Fibroblast of lung (primary cell): ENCODE results near the gene PCF11. TPM values are rescaled to one million over a fixed set of nuclear protein-coding genes. Genes with fewer than 3 reads are reported as not detected.

Source experiments
- DNase-seq, 2 donors: peaks; one replicate each; pipeline versions ENCODE4 v3.0.0 to v3.0.0-alpha.2; 2010; ENCODE audit warnings: low read depth in 2 of 2
- H2AFZ ChIP-seq: 2 replicates; pipeline ENCODE4 v1.5.1; 2012; ENCODE audit warnings: low read length, control low read depth, inconsistent platforms
- H3K27ac ChIP-seq: 2 replicates; pipeline ENCODE4 v1.5.1; 2011; ENCODE audit warnings: low read length, control low read depth; ENCODE audit not compliant: insufficient read depth
- H3K27me3 ChIP-seq: 2 replicates; pipeline ENCODE4 v1.5.1; 2011; ENCODE audit warnings: mild to moderate bottlenecking, low read length; ENCODE audit not compliant: control insufficient read depth, insufficient read depth
- H3K36me3 ChIP-seq: 2 replicates; pipeline ENCODE4 v1.5.1; 2011; ENCODE audit warnings: low read length; ENCODE audit not compliant: control insufficient read depth, insufficient read depth
- H3K4me1 ChIP-seq: 2 replicates; pipeline ENCODE4 v1.5.1; 2011; ENCODE audit warnings: low read length; ENCODE audit not compliant: control insufficient read depth, insufficient read depth; ENCODE audit errors: extremely low read depth
- H3K4me2 ChIP-seq: 2 replicates; pipeline ENCODE4 v1.5.1; 2011; ENCODE audit warnings: low read length, control low read depth; ENCODE audit not compliant: insufficient read depth; ENCODE audit errors: extremely low read depth
- H3K4me3 ChIP-seq, 4 experiments: fragments of 200-600 bp in 1 of 4; sonication (generic) in 1 of 4; replicated peaks in 1 of 4; 2 replicates each; pipeline ENCODE4 v1.5.1; 2011 to 2016; ENCODE audit warnings: low read length in 4 of 4, low read depth in 3 of 4, mild to moderate bottlenecking in 3 of 4, control low read depth in 2 of 4, inconsistent platforms in 1 of 4, mixed read lengths in 1 of 4; ENCODE audit not compliant: insufficient read depth in 1 of 4; ENCODE audit errors: control extremely low read depth in 1 of 4
- H3K79me2 ChIP-seq: 2 replicates; pipeline ENCODE4 v1.5.1; 2012; ENCODE audit warnings: mild to moderate bottlenecking, low read length, inconsistent platforms; ENCODE audit not compliant: control insufficient read depth, insufficient read depth
- H3K9ac ChIP-seq: 2 replicates; pipeline ENCODE4 v1.5.1; 2011; ENCODE audit warnings: mild to moderate bottlenecking, low read length, control low read depth; ENCODE audit not compliant: insufficient read depth
- H3K9me3 ChIP-seq: 2 replicates; pipeline ENCODE4 v1.5.1; 2012; ENCODE audit warnings: low read depth, low read length; ENCODE audit not compliant: control insufficient read depth, insufficient read depth
- H4K20me1 ChIP-seq: 2 replicates; pipeline ENCODE4 v1.5.1; 2011; ENCODE audit warnings: low read length; ENCODE audit not compliant: control insufficient read depth, insufficient read depth; ENCODE audit errors: extremely low read depth
- CTCF ChIP-seq, 2 donors: IDR thresholded peaks in 1 of 2; conservative IDR thresholded peaks in 1 of 2; 1 replicate in 1 of 2; 2 replicates in 1 of 2; pipeline ENCODE4 v1.5.1; 2011 to 2012; ENCODE audit warnings: low read length in 2 of 2, control low read depth in 1 of 2, inconsistent platforms in 1 of 2, low read depth in 1 of 2, mild to moderate bottlenecking in 1 of 2
- EZH2 ChIP-seq: IDR thresholded peaks from 2 replicates; pipeline ENCODE4 v1.5.1; 2012; ENCODE audit warnings: low read length, control low read depth, mild to moderate bottlenecking; ENCODE audit errors: missing control alignments
- polyA plus RNA-seq, 2 donors: library from polyadenylated mRNA; depleted of rRNA in 1 of 2; stranded (reverse) in 1 of 2; unstranded in 1 of 2; fragments of >200 nt; gene quantifications; 2 replicates each; pipeline ENCODE4 v1.2.1, GENCODE V29; 2011 to 2012; ENCODE audit warnings: missing spikeins in 1 of 2
- total RNA-seq: library from RNA; depleted of rRNA; stranded (reverse); fragments of >200 nt; gene quantifications from 2 replicates; pipeline ENCODE4 v1.2.1, GENCODE V29; 2014

Gene PCF11
- total and polyA plus RNA-seq, 2 donors (not counting 1 experiment from before 2014, with no cell fraction given), result 26.6 to 44.8 TPM

- Histone ChIP-seq H3K27me3 (no peaks in the 10 kb centered on the region), H3K4me2 (no peak overlapping the region), H3K4me1 (no peaks in the 10 kb centered on the region), H2AFZ (no peak overlapping the region), H3K4me3 (no peak overlapping the region), H3K27ac (no peak overlapping the region), H3K36me3 (no peaks in the 10 kb centered on the region), H3K79me2 (peaks cover 18% of the 10 kb centered on the region), H3K9me3 (no peaks in the 10 kb centered on the region), H3K9ac (no peak overlapping the region), H4K20me1 (peaks cover 5% of the 10 kb centered on the region)
- DNase-seq, result no peak
- TF ChIP-seq EZH2, result no peak
- no peak for TF ChIP-seq CTCF (conservative IDR thresholded peaks at IDR 0.05 in 1 of 2, IDR thresholded peaks at IDR 0.05 in 1 of 2; ENCODE audit: low read depth in 1 of 2, low read length in 2 of 2)
Observed at GRCh38 chr11:83153764-83154163, 3.2 kb upstream of the PCF11 start.

GRCh38 chr11:83156144-83156995 is 561 bp upstream of the PCF11 start:
- H3K4me3 ChIP-seq, result peak overlapping the region; percentile 67 to 81 (median 74)
- peak; percentile 100 for DNase-seq
- peak overlapping the region; percentile 79 for H2AFZ ChIP-seq
- H4K20me1 ChIP-seq, result peaks cover 13% of the 10 kb centered on the region
- H3K9ac ChIP-seq, result peak overlapping the region; percentile 68
- H3K9me3 ChIP-seq, result no peaks in the 10 kb centered on the region
- H3K4me2 ChIP-seq, result peak overlapping the region; percentile 95
- H3K27ac ChIP-seq, result peak overlapping the region; percentile 85
- peaks cover 44% of the 10 kb centered on the region for H3K79me2 ChIP-seq
- no peaks in the 10 kb centered on the region for H3K4me1 ChIP-seq
- no peaks in the 10 kb centered on the region for H3K36me3 ChIP-seq
- TF ChIP-seq CTCF (conservative IDR thresholded peaks at IDR 0.05 in 1 of 2, IDR thresholded peaks at IDR 0.05 in 1 of 2; ENCODE audit: low read depth in 1 of 2, low read length in 2 of 2) (no peak), EZH2 (no peak)
- H3K27me3 ChIP-seq, result no peaks in the 10 kb centered on the region

GRCh38 chr11:83157594-83158356 is 844 bp downstream of the PCF11 start:
- TF ChIP-seq CTCF (conservative IDR thresholded peaks at IDR 0.05 in 1 of 2, IDR thresholded peaks at IDR 0.05 in 1 of 2; ENCODE audit: low read depth in 1 of 2, low read length in 2 of 2) (no peak), EZH2 (no peak)
- Histone ChIP-seq H3K4me2 (no peak overlapping the region), H3K4me1 (no peaks in the 10 kb centered on the region), H3K4me3 (peak overlapping the region; percentile 97 to 99 (median 98)), H2AFZ (no peak overlapping the region), H4K20me1 (peaks cover 13% of the 10 kb centered on the region), H3K36me3 (no peaks in the 10 kb centered on the region), H3K79me2 (peaks cover 57% of the 10 kb centered on the region), H3K9me3 (no peaks in the 10 kb centered on the region), H3K27me3 (no peaks in the 10 kb centered on the region), H3K9ac (peak overlapping the region; percentile 98), H3K27ac (peak overlapping the region; percentile 99)
- peak; percentile 49 to 65 for DNase-seq
